Liver (tissue), 9 donors: Measurements from ENCODE around the gene PARD3. TPM values are rescaled to one million over a fixed set of nuclear protein-coding genes. Genes with fewer than 3 reads are reported as not detected.

Experiments used
- DNase-seq: peaks from one replicate; pipeline ENCODE4 v3.0.0-alpha.2; 2017; ENCODE audit warnings: low spot score
- H3K27ac ChIP-seq, 2 donors: one replicate each; pipeline ENCODE4 v1.7.0; 2013; ENCODE audit warnings: inconsistent platforms in 2 of 2, low read length in 2 of 2, control low read depth in 1 of 2, low read depth in 1 of 2, mild to moderate bottlenecking in 1 of 2
- H3K27me3 ChIP-seq, 4 donors: one replicate each; pipeline versions ENCODE4 v1.6.1 to v1.7.0; 2013; ENCODE audit warnings: low read length in 3 of 4, inconsistent platforms in 1 of 4, mild to moderate bottlenecking in 1 of 4, moderate library complexity in 1 of 4; ENCODE audit not compliant: control insufficient read depth in 4 of 4, insufficient read depth in 4 of 4
- H3K36me3 ChIP-seq, 4 donors: one replicate each; pipeline versions ENCODE4 v1.6.1 to v1.7.0; 2013; ENCODE audit warnings: low read length in 3 of 4, mild to moderate bottlenecking in 3 of 4, low read depth in 1 of 4, moderate library complexity in 1 of 4; ENCODE audit not compliant: control insufficient read depth in 4 of 4, insufficient read depth in 3 of 4
- H3K4me1 ChIP-seq, 4 donors: one replicate each; pipeline versions ENCODE4 v1.6.1 to v1.7.0; 2013; ENCODE audit warnings: low read length in 3 of 4, mild to moderate bottlenecking in 3 of 4, moderate library complexity in 1 of 4; ENCODE audit not compliant: control insufficient read depth in 4 of 4, insufficient read depth in 4 of 4
- H3K4me3 ChIP-seq, 3 donors: one replicate each; pipeline versions ENCODE4 v1.6.1 to v1.7.0; 2013; ENCODE audit warnings: low read length in 3 of 3, control low read depth in 1 of 3, low read depth in 1 of 3, mild to moderate bottlenecking in 1 of 3
- H3K9ac ChIP-seq, 2 donors: one replicate each; pipeline ENCODE4 v1.7.0; 2013; ENCODE audit warnings: low read length in 2 of 2, mild to moderate bottlenecking in 2 of 2, moderate library complexity in 2 of 2, control low read depth in 1 of 2, low read depth in 1 of 2
- H3K9me3 ChIP-seq, 4 donors: one replicate each; pipeline versions ENCODE4 v1.6.1 to v1.7.0; 2013; ENCODE audit warnings: low read length in 3 of 4; ENCODE audit not compliant: control insufficient read depth in 4 of 4
- ATF3 ChIP-seq: IDR thresholded peaks from 2 replicates; pipeline ENCODE4 v1.6.1; 2016; ENCODE audit warnings: antibody characterized with exemption
- EGR1 ChIP-seq, 2 donors: IDR thresholded peaks; 2 replicates each; pipeline ENCODE4 v1.6.1; 2016 to 2018; ENCODE audit warnings: antibody characterized with exemption in 2 of 2, low read depth in 2 of 2
- FOXA1 ChIP-seq: IDR thresholded peaks from 2 replicates; pipeline ENCODE4 v1.6.1; 2016; ENCODE audit warnings: antibody characterized with exemption
- GABPA ChIP-seq, 2 donors: IDR thresholded peaks in 1 of 2; conservative IDR thresholded peaks in 1 of 2; 2 replicates each; pipeline ENCODE4 v1.6.1; 2016; ENCODE audit warnings: antibody characterized with exemption in 2 of 2, mild to moderate bottlenecking in 1 of 2, moderate library complexity in 1 of 2
- HNF4A ChIP-seq, 2 donors: conservative IDR thresholded peaks; 2 replicates each; pipeline ENCODE4 v1.6.1; 2016; ENCODE audit warnings: antibody characterized with exemption in 2 of 2, mild to moderate bottlenecking in 2 of 2
- HNF4G ChIP-seq: IDR thresholded peaks from 2 replicates; pipeline ENCODE4 v1.6.1; 2016; ENCODE audit warnings: antibody characterized with exemption
- JUND ChIP-seq, 2 donors: IDR thresholded peaks; 2 replicates each; pipeline ENCODE4 v1.6.1; 2016; ENCODE audit warnings: antibody characterized with exemption in 2 of 2
- NR2F2 ChIP-seq: IDR thresholded peaks from 2 replicates; pipeline ENCODE4 v1.6.1; 2016; ENCODE audit warnings: antibody characterized with exemption
- RAD21 ChIP-seq, 2 donors: IDR thresholded peaks; 2 replicates each; pipeline ENCODE4 v1.6.1; 2016; ENCODE audit warnings: antibody characterized with exemption in 2 of 2, mild to moderate bottlenecking in 2 of 2
- RXRA ChIP-seq, 2 donors: IDR thresholded peaks; 2 replicates each; pipeline ENCODE4 v1.6.1; 2017 to 2018; ENCODE audit warnings: antibody characterized with exemption in 2 of 2, mild to moderate bottlenecking in 1 of 2
- TAF1 ChIP-seq: conservative IDR thresholded peaks from 2 replicates; pipeline ENCODE4 v1.6.1; 2016; ENCODE audit warnings: antibody characterized with exemption, mild to moderate bottlenecking
- YY1 ChIP-seq: IDR thresholded peaks from 2 replicates; pipeline ENCODE4 v1.6.1; 2016; ENCODE audit warnings: antibody characterized with exemption, mild to moderate bottlenecking
- WGBS: extraction: QIAGEN DNeasy Blood & Tissue Kit; methylation state at CpG from one replicate; pipeline ENCODE4 v1.1.7; 2013; 5-methylcytosine and 5-hydroxymethylcytosine counted together
- polyA plus RNA-seq, 2 donors: library from polyadenylated mRNA; stranded (reverse) in 1 of 2; unstranded in 1 of 2; fragments of 200-250 nt in 1 of 2; fragments of >200 nt in 1 of 2; fragmentation: Nextera tagmentation in 1 of 2; extraction: Ambion mirVana in 1 of 2; gene quantifications; one replicate each; pipeline versions ENCODE4 v1.2.1 to v1.2.3, GENCODE V29; 2013 to 2015
- total RNA-seq, 2 donors: library from RNA; depleted of rRNA; stranded (reverse); fragments of >200 nt; gene quantifications; one replicate each; pipeline ENCODE4 v1.2.3, GENCODE V29; 2014
- TF ChIP-seq, protein P1 (sequence below): IDR thresholded peaks from 2 replicates; pipeline ENCODE4 v1.6.1; 2016; ENCODE audit warnings: antibody characterized with exemption
- TF ChIP-seq, protein P2 (sequence below): IDR thresholded peaks from 2 replicates; pipeline ENCODE4 v1.6.1; 2016; ENCODE audit warnings: antibody characterized with exemption, mild to moderate bottlenecking
- TF ChIP-seq, protein P3 (sequence below): fragments of 150-350 bp; IDR thresholded peaks from 2 replicates; pipeline ENCODE4 v1.5.1; 2017; ENCODE audit warnings: improper control_type of control experiment, low read depth, low read length; ENCODE audit not compliant: missing input control
- donor health status: healthy.
- donor health status: healthy.
- donor health status: healthy.
- donor health status: healthy.
- donor health status: healthy.

The PARD3 gene
- total and polyA plus RNA-seq, 4 donors: 12.3 to 43.8 (median 13.5) TPM

DNA sequence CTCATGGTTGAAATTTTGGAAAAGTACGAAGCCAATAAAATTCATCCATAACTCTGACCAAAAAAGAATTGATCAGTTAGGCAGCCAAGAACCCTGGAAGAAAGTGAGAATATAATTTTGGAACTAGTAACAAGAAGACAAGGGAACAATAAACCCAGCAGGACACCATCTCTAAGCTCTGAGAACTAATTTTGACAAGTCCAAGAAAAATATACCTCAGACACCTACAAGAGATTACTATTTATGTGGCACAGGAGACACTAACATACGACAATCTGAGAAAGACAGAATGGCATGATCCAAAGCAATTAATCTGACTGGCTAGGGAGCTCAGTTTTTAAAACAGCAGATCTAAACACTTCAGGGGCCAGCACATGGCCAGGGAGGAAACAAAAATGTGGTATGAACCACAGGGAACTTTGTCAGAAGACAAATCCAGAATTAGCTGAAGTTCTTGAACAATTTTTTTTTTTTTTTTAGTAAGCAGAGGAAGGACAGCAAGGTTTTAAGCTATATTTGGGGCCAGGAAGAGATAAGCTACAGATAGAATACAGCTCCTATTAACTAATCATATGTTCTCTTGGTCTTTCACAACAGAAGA is 38.9 kb downstream of the PARD3 start:
- no peak for DNase-seq
- Histone ChIP-seq H3K36me3 (no peaks in the 10 kb centered on the region), H3K9me3 (no peaks in the 10 kb centered on the region), H3K4me1 (peaks cover 3 to 5% (median 4%) of the 10 kb centered on the region in 4 donors), H3K9ac (no peak overlapping the region), H3K27ac (no peak overlapping the region), H3K27me3 (no peaks in the 10 kb centered on the region), H3K4me3 (no peak overlapping the region)
- TF ChIP-seq, protein P1, sequence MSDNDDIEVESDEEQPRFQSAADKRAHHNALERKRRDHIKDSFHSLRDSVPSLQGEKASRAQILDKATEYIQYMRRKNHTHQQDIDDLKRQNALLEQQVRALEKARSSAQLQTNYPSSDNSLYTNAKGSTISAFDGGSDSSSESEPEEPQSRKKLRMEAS: peak; percentile 15
- TF ChIP-seq, protein P2, sequence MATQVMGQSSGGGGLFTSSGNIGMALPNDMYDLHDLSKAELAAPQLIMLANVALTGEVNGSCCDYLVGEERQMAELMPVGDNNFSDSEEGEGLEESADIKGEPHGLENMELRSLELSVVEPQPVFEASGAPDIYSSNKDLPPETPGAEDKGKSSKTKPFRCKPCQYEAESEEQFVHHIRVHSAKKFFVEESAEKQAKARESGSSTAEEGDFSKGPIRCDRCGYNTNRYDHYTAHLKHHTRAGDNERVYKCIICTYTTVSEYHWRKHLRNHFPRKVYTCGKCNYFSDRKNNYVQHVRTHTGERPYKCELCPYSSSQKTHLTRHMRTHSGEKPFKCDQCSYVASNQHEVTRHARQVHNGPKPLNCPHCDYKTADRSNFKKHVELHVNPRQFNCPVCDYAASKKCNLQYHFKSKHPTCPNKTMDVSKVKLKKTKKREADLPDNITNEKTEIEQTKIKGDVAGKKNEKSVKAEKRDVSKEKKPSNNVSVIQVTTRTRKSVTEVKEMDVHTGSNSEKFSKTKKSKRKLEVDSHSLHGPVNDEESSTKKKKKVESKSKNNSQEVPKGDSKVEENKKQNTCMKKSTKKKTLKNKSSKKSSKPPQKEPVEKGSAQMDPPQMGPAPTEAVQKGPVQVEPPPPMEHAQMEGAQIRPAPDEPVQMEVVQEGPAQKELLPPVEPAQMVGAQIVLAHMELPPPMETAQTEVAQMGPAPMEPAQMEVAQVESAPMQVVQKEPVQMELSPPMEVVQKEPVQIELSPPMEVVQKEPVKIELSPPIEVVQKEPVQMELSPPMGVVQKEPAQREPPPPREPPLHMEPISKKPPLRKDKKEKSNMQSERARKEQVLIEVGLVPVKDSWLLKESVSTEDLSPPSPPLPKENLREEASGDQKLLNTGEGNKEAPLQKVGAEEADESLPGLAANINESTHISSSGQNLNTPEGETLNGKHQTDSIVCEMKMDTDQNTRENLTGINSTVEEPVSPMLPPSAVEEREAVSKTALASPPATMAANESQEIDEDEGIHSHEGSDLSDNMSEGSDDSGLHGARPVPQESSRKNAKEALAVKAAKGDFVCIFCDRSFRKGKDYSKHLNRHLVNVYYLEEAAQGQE: no peak
- no peak for TF ChIP-seq FOXA1
- 83% methylated on average over 2 of the region's 2 CpGs for WGBS

GRCh38 chr10:34775044-34775637 is 40.0 kb downstream of the PARD3 start:
- H3K27me3 ChIP-seq: no peaks in the 10 kb centered on the region
- H3K27ac ChIP-seq: no peak overlapping the region
- no peak for TF ChIP-seq JUND (IDR thresholded peaks at IDR 0.05)
- no peaks in the 10 kb centered on the region for H3K36me3 ChIP-seq
- DNase-seq: no peak
- H3K4me3 ChIP-seq: no peak overlapping the region
- 91% methylated on average over 3 of the region's 3 CpGs for WGBS
- no peaks in the 10 kb centered on the region for H3K4me1 ChIP-seq
- no peak overlapping the region for H3K9ac ChIP-seq
- H3K9me3 ChIP-seq: no peaks in the 10 kb centered on the region

GRCh38 chr10:34773636-34774630 is 41.2 kb downstream of the PARD3 start:
- no peak overlapping the region for H3K9ac ChIP-seq
- H3K36me3 ChIP-seq: no peaks in the 10 kb centered on the region
- H3K27ac ChIP-seq: no peak overlapping the region
- H3K27me3 ChIP-seq: no peaks in the 10 kb centered on the region
- no peak for DNase-seq
- H3K4me3 ChIP-seq: no peak overlapping the region
- peaks cover under 1 to 4% (median 3%) of the 10 kb centered on the region in 4 donors for H3K4me1 ChIP-seq
- WGBS: 86% methylated on average over 4 of the region's 4 CpGs
- no peaks in the 10 kb centered on the region for H3K9me3 ChIP-seq
- TF ChIP-seq RAD21 (IDR thresholded peaks at IDR 0.05) (no peak), HNF4A (conservative IDR thresholded peaks at IDR 0.05) (no peak), ATF3 (no peak), FOXA1 (no peak), HNF4G (no peak), EGR1 (IDR thresholded peaks at IDR 0.05; ENCODE audit: low read depth in 2 of 2) (no peak), YY1 (no peak), RXRA (IDR thresholded peaks at IDR 0.05) (no peak), NR2F2 (no peak), GABPA (IDR thresholded peaks at IDR 0.05 in 1 of 2, conservative IDR thresholded peaks at IDR 0.05 in 1 of 2) (no peak), TAF1 (no peak)
- TF ChIP-seq, protein P3, sequence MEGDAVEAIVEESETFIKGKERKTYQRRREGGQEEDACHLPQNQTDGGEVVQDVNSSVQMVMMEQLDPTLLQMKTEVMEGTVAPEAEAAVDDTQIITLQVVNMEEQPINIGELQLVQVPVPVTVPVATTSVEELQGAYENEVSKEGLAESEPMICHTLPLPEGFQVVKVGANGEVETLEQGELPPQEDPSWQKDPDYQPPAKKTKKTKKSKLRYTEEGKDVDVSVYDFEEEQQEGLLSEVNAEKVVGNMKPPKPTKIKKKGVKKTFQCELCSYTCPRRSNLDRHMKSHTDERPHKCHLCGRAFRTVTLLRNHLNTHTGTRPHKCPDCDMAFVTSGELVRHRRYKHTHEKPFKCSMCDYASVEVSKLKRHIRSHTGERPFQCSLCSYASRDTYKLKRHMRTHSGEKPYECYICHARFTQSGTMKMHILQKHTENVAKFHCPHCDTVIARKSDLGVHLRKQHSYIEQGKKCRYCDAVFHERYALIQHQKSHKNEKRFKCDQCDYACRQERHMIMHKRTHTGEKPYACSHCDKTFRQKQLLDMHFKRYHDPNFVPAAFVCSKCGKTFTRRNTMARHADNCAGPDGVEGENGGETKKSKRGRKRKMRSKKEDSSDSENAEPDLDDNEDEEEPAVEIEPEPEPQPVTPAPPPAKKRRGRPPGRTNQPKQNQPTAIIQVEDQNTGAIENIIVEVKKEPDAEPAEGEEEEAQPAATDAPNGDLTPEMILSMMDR: no peak
- TF ChIP-seq, protein P2: no peak
